GM12878 (cell line): Measurements from ENCODE around the gene IL20RB. TPM values are rescaled to one million over a fixed set of nuclear protein-coding genes. Genes with fewer than 3 reads are reported as not detected.

Experiments
- ATAC-seq: fragments of 200-7000 bp; cut with Tn5 transposase; 3 replicates; pipeline ENCODE4 v1.9.1; 2020; ENCODE audit warnings: mild to moderate bottlenecking, moderate library complexity
- BruUV-seq: library from RNA; stranded (reverse); fragments of 400-500 nt; replicated peaks from 2 replicates; lab custom pipeline; 2021; lab: Mats Ljungman, UMichigan
- CTCF ChIA-PET: fragments of 300-600 bp; sonication (Branson Sonifier 250); formaldehyde crosslinking; extraction: SDS; loops from one replicate; lab custom pipeline; 2021; ENCODE audit warnings: inconsistent platforms; lab: Yijun Ruan, JAX
- POLR2A ChIA-PET: fragments of 350-600 bp; formaldehyde crosslinking; extraction: SDS; loops from one replicate; lab custom pipeline; 2021; ENCODE audit warnings: inconsistent platforms; lab: Charles Lee
- RAD21 ChIA-PET: fragments of 300-600 bp; sonication (Branson Sonifier 250); formaldehyde crosslinking; loops from one replicate; lab custom pipeline; 2023; ENCODE audit warnings: antibody characterized with exemption; ENCODE audit not compliant: unreplicated experiment; lab: Charles Lee
- SMC1A ChIA-PET: fragments of 300-600 bp; sonication (Branson Sonifier 250); formaldehyde crosslinking; loops from one replicate; lab custom pipeline; 2023; ENCODE audit not compliant: unreplicated experiment, uncharacterized antibody; lab: Charles Lee
- DNase-seq: peaks from one replicate; pipeline ENCODE4 v3.0.0-alpha.2; 2011; ENCODE audit warnings: low read depth, low spot score
- FAIRE-seq: peaks from 3 replicates; lab custom pipeline; 2011; peaks lifted over from hg19 to GRCh38; lab: Jason Lieb, UNC
- H2AFZ ChIP-seq: 2 replicates; pipeline ENCODE4 v1.6.0; 2011; ENCODE audit warnings: low read depth, low read length, control low read depth; ENCODE audit not compliant: control insufficient read depth
- H3K27ac ChIP-seq: 2 replicates; pipeline ENCODE4 v1.5.1; 2011; ENCODE audit warnings: control low read depth; ENCODE audit not compliant: control insufficient read depth, insufficient read depth
- H3K27me3 ChIP-seq, 2 experiments: replicated peaks in 1 of 2; 2 replicates each; pipeline versions ENCODE4 v1.6.0 to v1.6.1; 2011; ENCODE audit warnings: low read length in 1 of 2; ENCODE audit not compliant: control insufficient read depth in 2 of 2, insufficient read depth in 2 of 2
- H3K36me3 ChIP-seq, 2 experiments: 2 replicates each; pipeline ENCODE4 v1.5.1; 2011; ENCODE audit warnings: low read length in 1 of 2; ENCODE audit not compliant: control insufficient read depth in 2 of 2, insufficient read depth in 2 of 2
- H3K4me1 ChIP-seq: 2 replicates; pipeline ENCODE4 v1.6.1; 2011; ENCODE audit warnings: mild to moderate bottlenecking, low read length, moderate library complexity, mixed read lengths; ENCODE audit not compliant: control insufficient read depth, insufficient read depth
- H3K4me2 ChIP-seq: 2 replicates; pipeline ENCODE4 v1.6.0; 2011; ENCODE audit warnings: control low read depth; ENCODE audit not compliant: control insufficient read depth, insufficient read depth
- H3K4me3 ChIP-seq: fragments of 200-600 bp; sonication (generic); 2 replicates; pipeline ENCODE4 v1.5.1; 2016
- H3K79me2 ChIP-seq: 2 replicates; pipeline ENCODE4 v1.6.0; 2011; ENCODE audit warnings: low read length; ENCODE audit not compliant: control insufficient read depth, insufficient read depth
- H3K9ac ChIP-seq: 2 replicates; pipeline ENCODE4 v1.8.0; 2011; ENCODE audit warnings: low read length, control low read depth, mixed read lengths; ENCODE audit not compliant: control insufficient read depth, insufficient read depth
- H3K9me3 ChIP-seq: replicated peaks from 3 replicates; pipeline ENCODE4 v1.5.1; 2011; ENCODE audit warnings: mild to moderate bottlenecking, low read length; ENCODE audit not compliant: control insufficient read depth, insufficient read depth
- H4K20me1 ChIP-seq: 2 replicates; pipeline ENCODE4 v1.6.0; 2011; ENCODE audit not compliant: control insufficient read depth, insufficient read depth
- KAT2A ChIP-seq: conservative IDR thresholded peaks from 2 replicates; pipeline ENCODE4 v1.6.1; 2011; ENCODE audit warnings: low read depth, low read length; ENCODE audit not compliant: control insufficient read depth
- RAD21 ChIP-seq: IDR thresholded peaks from 2 replicates; pipeline ENCODE4 v1.6.1; 2011; ENCODE audit warnings: mild to moderate bottlenecking, low read depth, low read length, moderate library complexity; ENCODE audit not compliant: insufficient read depth
- WGBS: methylation state at CpG from one replicate; pipeline ENCODE4 v1.1.6; 2016; ENCODE audit warnings: low lambda C conversion rate; ENCODE audit not compliant: insufficient replicate concordance, insufficient coverage; ENCODE audit errors: missing lambda C conversion rate; 5-methylcytosine and 5-hydroxymethylcytosine counted together
- in situ Hi-C: fragments of 300-500 bp; cut with MboI; formaldehyde crosslinking; loops from 9 replicates; pipeline ENCODE4 v1.14.3; 2018; ENCODE audit warnings: mixed read lengths
- intact Hi-C: fragments of 100-400 bp; cut with micrococcal nuclease; formaldehyde crosslinking; loops from one replicate; pipeline ENCODE4 v1.14.2; 2022; ENCODE audit not compliant: unreplicated experiment
- polyA plus RNA-seq, 11 experiments: library from polyadenylated mRNA; depleted of rRNA in 4 of 11; unstranded in 6 of 11; stranded (reverse) in 5 of 11; fragments of >200 nt; fragmentation: Nextera tagmentation in 4 of 11; fragmentation: Illumina TruSeq in 1 of 11; extraction: Ambion mirVana in 4 of 11; extraction: Trizol in 1 of 11; gene quantifications; 1 replicate in 1 of 11; 2 replicates in 10 of 11; pipeline versions ENCODE4 v1.2.1 to v1.2.3, GENCODE V29; 2011 to 2016; ENCODE audit warnings: inconsistent platforms in 2 of 11, missing spikeins in 2 of 11, low read depth in 1 of 11
- total RNA-seq, 4 experiments: library from RNA; depleted of rRNA in 3 of 4; stranded (reverse); fragments of >200 nt in 3 of 4; fragmentation: Illumina TruSeq in 1 of 4; extraction: Trizol in 1 of 4; gene quantifications; 2 replicates each; pipeline versions ENCODE4 v1.2.1 to v1.2.3, GENCODE V29; 2013 to 2021
- TF ChIP-seq, protein P1 (sequence below): fragments of 450-650 bp; formaldehyde crosslinking; IDR thresholded peaks from 2 replicates; pipeline ENCODE4 v1.4.0; 2022; ENCODE audit warnings: mild to moderate bottlenecking, moderate library complexity
- TF ChIP-seq, protein P2 (sequence below), 3 experiments: IDR thresholded peaks in 2 of 3; conservative IDR thresholded peaks in 1 of 3; 2 replicates each; pipeline ENCODE4 v1.5.1; 2011; ENCODE audit warnings: low read depth in 3 of 3, low read length in 3 of 3, mild to moderate bottlenecking in 3 of 3, control low read depth in 2 of 3, moderate library complexity in 2 of 3, inconsistent platforms in 1 of 3, mixed read lengths in 1 of 3; ENCODE audit not compliant: control insufficient read depth in 2 of 3, insufficient read depth in 1 of 3; ENCODE audit errors: extremely low read depth in 1 of 3
- TF ChIP-seq, protein P3 (sequence below): fragments of 450-650 bp; formaldehyde crosslinking; IDR thresholded peaks from 2 replicates; pipeline ENCODE4 v1.4.0; 2020; ENCODE audit warnings: mild to moderate bottlenecking, moderate library complexity

The IL20RB gene
- total and polyA plus RNA-seq, 10 of the 15 experiments (the other 5 are each of a cell fraction or from before 2014, with no cell fraction given), result 0.21 to 1.1 (median 0.54) TPM

DNA sequence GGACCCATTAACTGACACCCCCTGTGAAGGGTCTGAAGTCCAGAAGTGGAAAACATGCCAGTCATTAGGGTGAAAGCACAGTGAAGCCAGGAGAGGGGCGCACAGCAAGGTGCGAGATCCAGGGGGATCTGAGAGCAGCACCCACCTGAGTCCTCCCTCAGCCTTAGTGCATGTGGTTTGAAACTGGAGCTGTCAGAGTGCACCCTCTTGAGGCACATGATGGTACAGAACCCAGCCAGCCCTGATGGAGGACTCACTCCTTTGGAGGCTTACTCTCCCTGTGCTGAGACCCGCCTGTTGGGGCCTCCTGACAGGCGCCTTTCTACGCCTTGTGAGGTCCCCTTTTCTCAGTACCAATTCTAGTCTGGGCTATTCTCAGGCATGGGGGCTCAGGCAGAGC lies 77.8 kb downstream of the IL20RB start:
- SMC1A ChIA-PET, result no interaction called here
- DNase-seq (no peak), ATAC-seq (peak; percentile 78), FAIRE-seq (no peak)
- WGBS, result 15% methylated on average over 5 of the region's 5 CpGs
- Histone ChIP-seq H3K9ac (no peak overlapping the region), H4K20me1 (no peaks in the 10 kb centered on the region), H3K9me3 (no peaks in the 10 kb centered on the region), H3K36me3 (no peaks in the 10 kb centered on the region), H2AFZ (no peak overlapping the region), H3K27ac (no peak overlapping the region), H3K27me3 (no peaks in the 10 kb centered on the region), H3K79me2 (no peaks in the 10 kb centered on the region), H3K4me1 (no peaks in the 10 kb centered on the region), H3K4me3 (no peak overlapping the region), H3K4me2 (no peak overlapping the region)
- CTCF ChIA-PET, result no interaction called here
- RAD21 ChIA-PET, result interaction anchor here (1.0 kb wide), 1 partner anchor 283 kb away, joined by 3 read pairs; the partner anchor contains the start of gene STAG1
- TF ChIP-seq, protein P1, sequence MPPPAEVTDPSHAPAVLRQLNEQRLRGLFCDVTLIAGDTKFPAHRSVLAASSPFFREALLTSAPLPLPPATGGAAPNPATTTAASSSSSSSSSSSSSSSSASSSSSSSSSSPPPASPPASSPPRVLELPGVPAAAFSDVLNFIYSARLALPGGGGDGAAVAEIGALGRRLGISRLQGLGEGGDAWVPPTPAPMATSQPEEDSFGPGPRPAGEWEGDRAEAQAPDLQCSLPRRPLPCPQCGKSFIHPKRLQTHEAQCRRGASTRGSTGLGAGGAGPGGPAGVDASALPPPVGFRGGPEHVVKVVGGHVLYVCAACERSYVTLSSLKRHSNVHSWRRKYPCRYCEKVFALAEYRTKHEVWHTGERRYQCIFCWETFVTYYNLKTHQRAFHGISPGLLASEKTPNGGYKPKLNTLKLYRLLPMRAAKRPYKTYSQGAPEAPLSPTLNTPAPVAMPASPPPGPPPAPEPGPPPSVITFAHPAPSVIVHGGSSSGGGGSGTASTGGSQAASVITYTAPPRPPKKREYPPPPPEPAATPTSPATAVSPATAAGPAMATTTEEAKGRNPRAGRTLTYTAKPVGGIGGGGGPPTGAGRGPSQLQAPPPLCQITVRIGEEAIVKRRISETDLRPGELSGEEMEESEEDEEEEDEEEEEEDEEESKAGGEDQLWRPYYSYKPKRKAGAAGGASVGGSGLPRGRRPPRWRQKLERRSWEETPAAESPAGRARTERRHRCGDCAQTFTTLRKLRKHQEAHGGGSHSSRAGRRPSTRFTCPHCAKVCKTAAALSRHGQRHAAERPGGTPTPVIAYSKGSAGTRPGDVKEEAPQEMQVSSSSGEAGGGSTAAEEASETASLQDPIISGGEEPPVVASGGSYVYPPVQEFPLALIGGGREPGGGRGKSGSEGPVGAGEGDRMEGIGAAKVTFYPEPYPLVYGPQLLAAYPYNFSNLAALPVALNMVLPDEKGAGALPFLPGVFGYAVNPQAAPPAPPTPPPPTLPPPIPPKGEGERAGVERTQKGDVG (CRISPR knock-in tag), result no peak
- TF ChIP-seq KAT2A, result no peak
- TF ChIP-seq, protein P2, sequence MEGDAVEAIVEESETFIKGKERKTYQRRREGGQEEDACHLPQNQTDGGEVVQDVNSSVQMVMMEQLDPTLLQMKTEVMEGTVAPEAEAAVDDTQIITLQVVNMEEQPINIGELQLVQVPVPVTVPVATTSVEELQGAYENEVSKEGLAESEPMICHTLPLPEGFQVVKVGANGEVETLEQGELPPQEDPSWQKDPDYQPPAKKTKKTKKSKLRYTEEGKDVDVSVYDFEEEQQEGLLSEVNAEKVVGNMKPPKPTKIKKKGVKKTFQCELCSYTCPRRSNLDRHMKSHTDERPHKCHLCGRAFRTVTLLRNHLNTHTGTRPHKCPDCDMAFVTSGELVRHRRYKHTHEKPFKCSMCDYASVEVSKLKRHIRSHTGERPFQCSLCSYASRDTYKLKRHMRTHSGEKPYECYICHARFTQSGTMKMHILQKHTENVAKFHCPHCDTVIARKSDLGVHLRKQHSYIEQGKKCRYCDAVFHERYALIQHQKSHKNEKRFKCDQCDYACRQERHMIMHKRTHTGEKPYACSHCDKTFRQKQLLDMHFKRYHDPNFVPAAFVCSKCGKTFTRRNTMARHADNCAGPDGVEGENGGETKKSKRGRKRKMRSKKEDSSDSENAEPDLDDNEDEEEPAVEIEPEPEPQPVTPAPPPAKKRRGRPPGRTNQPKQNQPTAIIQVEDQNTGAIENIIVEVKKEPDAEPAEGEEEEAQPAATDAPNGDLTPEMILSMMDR (IDR thresholded peaks at IDR 0.05 in 2 of 3, conservative IDR thresholded peaks at IDR 0.05 in 1 of 3; ENCODE audit: control insufficient read depth in 2 of 3, extremely low read depth in 1 of 3, insufficient read depth in 1 of 3, low read depth in 3 of 3, low read length in 3 of 3), result peak; percentile 40 to 47 (median 41); a peak in 5 of 6 replicates
- TF ChIP-seq RAD21, result peak; percentile 14; the same call in 1 of the 2 replicates
- TF ChIP-seq, protein P3, sequence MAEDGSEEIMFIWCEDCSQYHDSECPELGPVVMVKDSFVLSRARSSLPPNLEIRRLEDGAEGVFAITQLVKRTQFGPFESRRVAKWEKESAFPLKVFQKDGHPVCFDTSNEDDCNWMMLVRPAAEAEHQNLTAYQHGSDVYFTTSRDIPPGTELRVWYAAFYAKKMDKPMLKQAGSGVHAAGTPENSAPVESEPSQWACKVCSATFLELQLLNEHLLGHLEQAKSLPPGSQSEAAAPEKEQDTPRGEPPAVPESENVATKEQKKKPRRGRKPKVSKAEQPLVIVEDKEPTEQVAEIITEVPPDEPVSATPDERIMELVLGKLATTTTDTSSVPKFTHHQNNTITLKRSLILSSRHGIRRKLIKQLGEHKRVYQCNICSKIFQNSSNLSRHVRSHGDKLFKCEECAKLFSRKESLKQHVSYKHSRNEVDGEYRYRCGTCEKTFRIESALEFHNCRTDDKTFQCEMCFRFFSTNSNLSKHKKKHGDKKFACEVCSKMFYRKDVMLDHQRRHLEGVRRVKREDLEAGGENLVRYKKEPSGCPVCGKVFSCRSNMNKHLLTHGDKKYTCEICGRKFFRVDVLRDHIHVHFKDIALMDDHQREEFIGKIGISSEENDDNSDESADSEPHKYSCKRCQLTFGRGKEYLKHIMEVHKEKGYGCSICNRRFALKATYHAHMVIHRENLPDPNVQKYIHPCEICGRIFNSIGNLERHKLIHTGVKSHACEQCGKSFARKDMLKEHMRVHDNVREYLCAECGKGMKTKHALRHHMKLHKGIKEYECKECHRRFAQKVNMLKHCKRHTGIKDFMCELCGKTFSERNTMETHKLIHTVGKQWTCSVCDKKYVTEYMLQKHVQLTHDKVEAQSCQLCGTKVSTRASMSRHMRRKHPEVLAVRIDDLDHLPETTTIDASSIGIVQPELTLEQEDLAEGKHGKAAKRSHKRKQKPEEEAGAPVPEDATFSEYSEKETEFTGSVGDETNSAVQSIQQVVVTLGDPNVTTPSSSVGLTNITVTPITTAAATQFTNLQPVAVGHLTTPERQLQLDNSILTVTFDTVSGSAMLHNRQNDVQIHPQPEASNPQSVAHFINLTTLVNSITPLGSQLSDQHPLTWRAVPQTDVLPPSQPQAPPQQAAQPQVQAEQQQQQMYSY (CRISPR knock-in tag), result no peak
- POLR2A ChIA-PET, result no interaction called here
- in situ Hi-C loops, result no loop called here
- intact Hi-C loops, result no loop called here
- BruUV-seq, result no TSS peak
